PFSK-1 (cell line): Measurements from ENCODE around the gene TSPAN18.

Experiments used
- POLR2AphosphoS5 ChIP-seq: IDR thresholded peaks from 2 replicates; pipeline ENCODE4 v1.6.1; 2012; ENCODE audit warnings: low read depth, mild to moderate bottlenecking, control low read depth, low read length, moderate library complexity
- SIN3A ChIP-seq: IDR thresholded peaks from 2 replicates; pipeline ENCODE4 v1.6.1; 2012; ENCODE audit warnings: mild to moderate bottlenecking, low read length, moderate library complexity, borderline replicate concordance; ENCODE audit not compliant: insufficient read depth

- TF ChIP-seq SIN3A = no peak
- no peak for TF ChIP-seq POLR2AphosphoS5
These were observed 239.9 kb downstream of the TSPAN18 start for GRCh38 chr11:44966694-44967093.
